HG03060 (cell line): ENCODE measurements around the gene PLA2G4D.

ENCODE experiments used
- ATAC-seq: cut with Tn5 transposase; IDR thresholded peaks from one replicate; pipeline ENCODE4 v1.9.1; 2021; ENCODE audit warnings: low read depth, moderate number of reproducible peaks; ENCODE audit not compliant: unreplicated experiment

PLA2G4D gene, protein sequence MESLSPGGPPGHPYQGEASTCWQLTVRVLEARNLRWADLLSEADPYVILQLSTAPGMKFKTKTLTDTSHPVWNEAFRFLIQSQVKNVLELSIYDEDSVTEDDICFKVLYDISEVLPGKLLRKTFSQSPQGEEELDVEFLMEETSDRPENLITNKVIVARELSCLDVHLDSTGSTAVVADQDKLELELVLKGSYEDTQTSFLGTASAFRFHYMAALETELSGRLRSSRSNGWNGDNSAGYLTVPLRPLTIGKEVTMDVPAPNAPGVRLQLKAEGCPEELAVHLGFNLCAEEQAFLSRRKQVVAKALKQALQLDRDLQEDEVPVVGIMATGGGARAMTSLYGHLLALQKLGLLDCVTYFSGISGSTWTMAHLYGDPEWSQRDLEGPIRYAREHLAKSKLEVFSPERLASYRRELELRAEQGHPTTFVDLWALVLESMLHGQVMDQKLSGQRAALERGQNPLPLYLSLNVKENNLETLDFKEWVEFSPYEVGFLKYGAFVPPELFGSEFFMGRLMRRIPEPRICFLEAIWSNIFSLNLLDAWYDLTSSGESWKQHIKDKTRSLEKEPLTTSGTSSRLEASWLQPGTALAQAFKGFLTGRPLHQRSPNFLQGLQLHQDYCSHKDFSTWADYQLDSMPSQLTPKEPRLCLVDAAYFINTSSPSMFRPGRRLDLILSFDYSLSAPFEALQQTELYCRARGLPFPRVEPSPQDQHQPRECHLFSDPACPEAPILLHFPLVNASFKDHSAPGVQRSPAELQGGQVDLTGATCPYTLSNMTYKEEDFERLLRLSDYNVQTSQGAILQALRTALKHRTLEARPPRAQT

DNA sequence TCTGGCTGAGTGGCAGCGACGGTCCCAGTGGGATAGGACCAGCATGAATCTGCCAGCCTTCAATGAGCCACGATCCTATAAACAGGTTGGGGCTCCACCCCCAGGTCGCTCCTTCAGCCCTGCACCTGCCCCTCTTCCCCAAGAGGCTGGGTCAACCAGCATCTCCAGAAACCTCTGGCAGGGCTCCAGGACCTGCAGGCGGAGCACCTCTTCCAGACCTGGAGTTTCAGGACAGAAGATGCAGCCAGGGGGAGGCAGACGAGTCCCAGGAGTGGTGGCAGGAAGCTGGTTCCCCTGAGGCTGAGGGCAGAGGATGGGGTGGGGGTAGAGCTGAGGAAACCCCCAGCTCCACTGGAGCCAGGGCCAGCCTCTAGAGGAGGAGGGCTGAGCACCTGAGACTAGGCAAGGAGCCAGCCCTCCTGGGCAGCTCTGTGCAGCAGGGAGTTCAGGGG, at the start of gene PLA2G4D:
PLA2G4D (minus strand) TSS at position 51 of the 452 bp plus-strand sequence. CDS start 103 bp downstream, outside the sequence.
- no peak for ATAC-seq

DNA sequence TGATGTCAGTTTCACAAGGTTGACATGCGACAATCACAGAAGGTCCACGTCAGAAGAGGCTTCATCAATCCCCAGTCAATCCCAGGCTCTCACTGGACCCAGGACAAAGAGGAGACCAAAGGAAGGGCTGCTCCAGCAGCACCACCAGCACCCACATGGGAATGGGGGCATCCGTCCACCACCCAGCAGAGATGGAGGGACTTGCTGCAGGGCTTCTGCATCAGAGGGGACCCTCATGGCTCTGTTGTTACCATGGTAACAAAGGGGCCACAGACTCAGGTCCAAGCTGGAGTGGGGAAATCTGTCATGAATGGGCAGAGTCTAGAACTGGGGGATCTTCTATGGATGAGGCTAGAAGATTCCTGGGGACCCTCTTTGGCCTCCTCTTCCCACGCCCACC, 49.0 kb upstream of the PLA2G4D start:
- ATAC-seq = no peak

- ATAC-seq = no peak
These were observed 47.7 kb upstream of the PLA2G4D start for GRCh38 chr15:42141795-42142667.

DNA sequence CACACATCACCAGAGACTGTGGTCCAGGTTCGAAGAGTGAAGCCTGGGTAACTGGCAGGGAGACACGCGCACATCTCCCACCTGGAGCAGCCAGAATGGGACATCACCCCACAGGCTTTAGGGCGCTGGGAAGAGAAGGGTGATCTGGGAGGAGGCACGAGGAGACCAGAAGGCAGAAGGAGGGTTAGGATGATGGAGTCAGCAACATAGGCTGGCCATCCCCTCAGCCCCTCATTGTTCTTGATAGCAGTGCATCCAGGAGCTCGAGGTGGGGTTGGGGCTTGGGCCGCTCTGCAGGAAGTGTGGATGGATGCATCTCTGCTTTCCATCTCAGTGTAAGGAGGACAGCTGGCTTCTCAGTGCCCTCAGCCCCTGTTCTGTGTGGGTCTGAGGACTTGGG, 46.9 kb upstream of the PLA2G4D start:
- no peak for ATAC-seq

- no peak for ATAC-seq
These were observed 46.2 kb upstream of the PLA2G4D start for GRCh38 chr15:42140383-42141070.

DNA sequence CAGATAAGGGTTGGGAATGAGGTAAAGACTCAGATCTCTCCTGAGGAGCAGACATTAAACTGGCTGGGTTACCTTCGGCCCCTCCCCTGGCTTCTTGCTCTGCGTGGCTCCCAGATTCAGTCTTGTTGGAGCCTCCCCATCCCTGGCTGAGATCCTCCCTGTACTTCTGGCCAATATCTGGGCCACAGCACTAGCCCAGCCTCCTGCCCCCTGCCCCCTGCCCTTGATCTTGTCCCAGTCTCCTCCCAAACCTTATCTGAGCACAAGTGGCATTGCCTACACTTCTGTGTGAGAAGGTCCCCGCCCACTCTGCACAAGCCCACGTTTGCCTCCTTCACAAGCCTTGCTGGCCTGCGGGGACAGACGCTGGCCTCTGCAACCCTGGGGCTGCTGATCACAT, 45.2 kb upstream of the PLA2G4D start:
- ATAC-seq = no peak

DNA sequence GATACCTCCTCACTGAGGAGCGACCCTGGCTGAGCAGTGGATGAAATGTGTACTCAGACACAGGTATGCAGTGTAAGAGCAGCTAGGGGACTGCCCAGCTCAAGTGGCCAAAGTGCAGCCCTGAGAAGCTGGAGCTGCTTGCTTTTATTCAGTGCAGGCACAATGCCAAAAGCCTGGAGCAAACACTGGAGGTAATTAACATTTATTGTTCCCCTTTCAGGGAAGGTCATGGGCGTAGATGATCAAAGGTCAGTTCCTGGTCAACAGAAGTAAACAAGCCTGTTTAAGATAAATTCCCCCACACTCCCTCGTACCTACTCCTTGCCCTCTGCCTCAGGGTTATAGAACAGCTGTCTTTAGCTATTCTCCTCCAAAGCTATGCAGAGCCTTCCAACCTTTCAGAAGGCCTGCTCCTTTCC, 44.6 kb upstream of the PLA2G4D start:
- ATAC-seq = no peak

DNA sequence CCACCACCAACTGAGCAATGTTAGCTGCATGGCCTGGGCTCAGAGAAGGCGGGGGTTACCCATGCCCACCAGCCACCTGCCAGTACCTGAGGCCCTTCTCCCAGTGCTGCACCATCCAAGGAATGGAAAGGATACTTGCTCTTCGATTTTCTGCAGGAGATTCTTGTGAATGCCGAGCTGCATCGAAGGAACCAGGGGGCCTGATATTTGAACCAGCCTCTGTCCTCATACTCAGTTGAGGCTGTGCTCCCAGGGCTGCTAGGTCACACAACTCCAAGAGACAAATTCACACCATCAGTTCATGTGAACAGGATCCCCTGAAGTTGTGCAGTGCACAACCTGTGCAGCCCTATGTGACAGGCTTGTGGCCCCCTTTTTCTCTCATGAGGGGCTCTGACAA, 44.0 kb upstream of the PLA2G4D start:
- ATAC-seq = no peak

GRCh38 chr15:42137461-42138261, 43.3 kb upstream of the PLA2G4D start:
- no peak for ATAC-seq

DNA sequence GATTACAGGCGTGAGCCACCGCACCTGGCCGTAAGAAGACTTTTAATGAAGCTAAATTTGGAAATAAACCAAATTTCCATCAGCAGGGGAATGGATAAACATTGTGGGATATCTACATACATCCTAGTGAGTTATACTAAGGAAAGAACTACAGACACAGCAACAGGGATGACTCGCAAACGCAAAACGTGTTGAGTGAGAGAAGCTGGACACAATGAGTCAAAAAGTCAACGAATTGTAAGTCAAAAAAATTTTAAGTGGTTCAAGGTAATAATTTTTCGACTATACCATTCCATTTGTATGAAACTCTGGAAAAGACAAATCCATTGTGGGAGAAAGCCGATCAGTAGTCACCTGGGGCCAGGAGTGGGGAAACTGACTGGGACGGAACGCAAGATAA, 42.2 kb upstream of the PLA2G4D start:
- no peak for ATAC-seq

DNA sequence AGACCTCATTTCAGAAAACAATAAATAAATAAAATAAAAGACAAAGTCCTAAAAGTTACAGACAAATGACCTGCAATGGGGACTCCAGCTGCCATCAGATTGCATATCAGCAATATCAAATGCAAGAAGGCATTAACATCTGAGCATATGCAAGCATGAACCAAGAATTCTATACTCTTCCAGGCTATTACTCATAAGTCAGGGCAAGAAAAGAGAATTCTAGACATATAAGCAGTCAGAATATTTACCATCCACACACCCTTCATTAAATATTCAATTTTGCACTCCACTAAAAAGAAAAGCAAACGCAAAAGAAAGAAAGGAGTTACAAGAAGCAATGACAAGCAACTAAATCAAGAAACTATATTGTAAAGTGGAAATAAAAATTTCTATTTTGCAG, 41.0 kb upstream of the PLA2G4D start:
- no peak for ATAC-seq

DNA sequence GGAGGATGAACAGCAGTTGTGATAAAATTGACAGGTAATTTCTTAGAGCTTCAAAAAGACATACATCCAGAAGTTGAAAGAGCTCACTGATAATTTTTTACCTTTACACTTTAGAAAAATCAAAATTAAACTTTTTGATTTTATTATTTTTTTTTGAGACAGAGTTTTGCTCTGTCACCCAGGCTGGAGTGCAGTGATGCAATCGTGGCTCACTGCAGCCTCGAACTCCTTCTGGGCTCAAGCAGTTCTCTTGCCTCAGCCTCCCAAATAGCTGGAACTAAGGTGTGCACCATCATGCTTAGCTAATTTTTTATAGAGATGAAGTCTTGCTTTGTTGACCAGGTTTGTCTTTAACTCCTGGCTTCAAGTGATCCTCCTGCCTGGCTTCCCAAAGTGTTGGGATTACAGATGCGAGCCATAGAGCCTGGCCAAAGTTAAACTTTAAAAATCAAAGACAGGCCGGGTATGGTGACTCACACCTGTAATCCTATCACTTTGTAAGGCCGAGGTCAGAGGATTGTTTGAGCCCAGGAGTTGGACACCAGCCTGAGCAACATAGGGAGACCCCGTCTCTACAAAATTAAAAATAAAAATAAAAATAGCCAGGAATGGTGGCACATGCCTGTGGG, 40.4 kb upstream of the PLA2G4D start:
- no peak for ATAC-seq

GRCh38 chr15:42133886-42134502, 39.6 kb upstream of the PLA2G4D start:
- ATAC-seq = no peak

- no peak for ATAC-seq
These were observed 39.0 kb upstream of the PLA2G4D start for GRCh38 chr15:42133356-42133755.

DNA sequence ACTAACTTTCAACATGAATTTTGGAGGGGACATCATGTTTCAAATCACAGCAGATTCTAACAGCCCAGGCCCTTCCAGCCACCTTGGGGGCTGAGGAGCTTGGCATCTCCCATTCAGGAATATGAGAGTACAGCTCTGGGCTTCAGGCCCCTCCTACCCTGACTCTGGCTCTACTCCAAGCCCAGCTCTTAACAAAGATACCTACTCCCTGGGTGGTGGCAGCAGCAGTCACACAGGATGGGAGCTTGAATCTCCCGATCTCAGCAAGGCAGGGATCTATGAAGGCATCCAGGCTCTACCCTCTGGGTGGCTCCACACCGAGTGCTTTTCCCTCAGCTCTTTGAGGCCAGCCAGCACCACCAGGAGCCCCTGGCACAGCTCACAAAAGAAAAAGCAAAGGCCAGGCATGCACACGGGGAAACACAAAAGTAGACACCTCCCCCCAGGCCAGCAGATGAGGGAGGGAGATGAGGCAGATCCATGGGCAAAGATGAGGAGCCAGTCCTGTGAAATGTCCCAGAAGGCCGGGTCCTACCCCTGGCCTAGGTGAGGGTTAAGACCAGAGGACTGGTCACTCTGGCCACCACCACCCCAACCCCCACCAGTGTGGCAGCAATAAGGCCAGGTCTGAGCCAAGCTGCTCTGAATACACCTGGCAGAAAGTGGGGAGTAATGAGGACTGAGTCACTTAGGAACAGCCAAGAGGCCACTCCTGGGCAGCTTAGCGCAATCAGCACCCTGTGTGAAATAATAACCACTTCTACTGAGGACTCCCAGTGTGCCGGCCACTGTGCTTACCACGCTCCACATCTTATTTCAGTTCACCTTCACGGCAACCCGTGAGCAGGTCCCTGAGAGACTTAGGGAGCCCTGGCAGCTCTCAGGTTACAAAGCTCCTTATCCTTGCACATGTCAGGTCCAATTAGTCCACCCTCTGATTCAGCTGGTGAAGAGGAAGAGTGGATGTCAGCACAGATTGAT, 37.8 kb upstream of the PLA2G4D start:
- no peak for ATAC-seq

DNA sequence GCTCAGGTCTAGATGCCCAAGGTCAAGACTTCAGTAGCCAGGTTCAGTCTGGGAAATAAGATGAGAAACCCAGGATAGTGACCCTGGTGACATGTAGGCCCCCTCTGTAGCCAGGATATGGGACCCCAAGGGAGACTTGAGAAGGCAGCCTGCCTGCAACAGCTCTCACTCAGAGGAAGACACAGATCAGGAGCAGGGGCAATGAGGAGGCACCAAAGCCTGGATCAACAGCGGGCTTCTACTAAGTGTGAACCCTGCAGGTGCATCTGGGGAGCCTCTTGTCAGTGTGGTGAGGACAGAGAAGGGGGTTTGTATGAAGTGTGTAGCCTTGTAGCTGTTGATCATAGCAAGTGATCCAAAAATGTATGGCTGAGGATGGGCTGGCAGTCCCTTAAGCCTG, 36.6 kb upstream of the PLA2G4D start:
- no peak for ATAC-seq

- ATAC-seq = no peak
These were observed 36.1 kb upstream of the PLA2G4D start for GRCh38 chr15:42130246-42130986.
